Measurements from ENCODE around the gene SLC19A1.
"Not testable (repeated sequence)": the region's sequence is repeated elsewhere in the genome, so short reads cannot be mapped to it uniquely, and the experiment has no call there.

Gene SLC19A1

DNA sequence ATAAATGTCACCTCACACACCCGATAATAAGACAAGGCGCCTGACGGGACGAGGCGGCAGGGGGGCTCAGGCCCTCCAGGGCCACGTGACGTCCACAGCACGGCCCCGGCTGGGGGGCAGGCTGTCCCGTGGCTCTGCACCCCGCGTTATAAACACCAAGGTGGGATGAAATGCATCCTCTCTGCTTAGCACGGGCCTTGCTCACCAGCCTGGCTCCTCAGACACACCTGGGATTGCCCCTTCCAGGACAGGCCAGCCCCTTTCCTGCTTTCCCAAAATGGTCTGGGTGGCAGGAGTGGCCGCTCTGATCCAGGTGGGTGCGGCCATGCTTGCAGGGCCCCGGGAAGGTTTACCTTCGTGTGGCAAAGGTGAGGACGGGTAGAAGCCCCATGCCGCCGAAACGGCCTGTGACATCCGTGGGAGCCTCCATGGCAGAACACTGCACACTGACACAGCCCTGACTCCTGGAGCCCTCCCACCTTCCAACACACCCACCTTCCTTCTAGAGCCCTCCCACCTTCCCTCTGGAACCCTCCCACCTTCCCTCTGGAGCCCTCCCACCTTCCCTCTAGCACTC, 35.9 kb downstream of the SLC19A1 start:
- no peak overlapping the region for H3K9ac ChIP-seq (ENCODE audit: low read depth in 1 of 2, low read length in 2 of 2)
- H3K27ac ChIP-seq (ENCODE audit: low read depth in 2 of 2, low read length in 2 of 2), result no peak overlapping the region
- no peak overlapping the region for H3K4me3 ChIP-seq (ENCODE audit: low read length in 2 of 2)
- H3K36me3 ChIP-seq (ENCODE audit: control insufficient read depth in 2 of 2, insufficient read depth in 2 of 2, low read length in 2 of 2), result no peaks in the 10 kb centered on the region
- peaks cover 0 to 3% of the 10 kb centered on the region in 2 donors for H3K4me1 ChIP-seq (ENCODE audit: control insufficient read depth in 2 of 2, insufficient read depth in 2 of 2, low read length in 2 of 2)
- no peaks in the 10 kb centered on the region for H3K9me3 ChIP-seq (ENCODE audit: control insufficient read depth in 2 of 2, low read length in 2 of 2)
- peaks cover 0 to 6% of the 10 kb centered on the region in 2 donors for H3K27me3 ChIP-seq (ENCODE audit: control insufficient read depth in 2 of 2, insufficient read depth in 2 of 2, low read length in 2 of 2)

DNA sequence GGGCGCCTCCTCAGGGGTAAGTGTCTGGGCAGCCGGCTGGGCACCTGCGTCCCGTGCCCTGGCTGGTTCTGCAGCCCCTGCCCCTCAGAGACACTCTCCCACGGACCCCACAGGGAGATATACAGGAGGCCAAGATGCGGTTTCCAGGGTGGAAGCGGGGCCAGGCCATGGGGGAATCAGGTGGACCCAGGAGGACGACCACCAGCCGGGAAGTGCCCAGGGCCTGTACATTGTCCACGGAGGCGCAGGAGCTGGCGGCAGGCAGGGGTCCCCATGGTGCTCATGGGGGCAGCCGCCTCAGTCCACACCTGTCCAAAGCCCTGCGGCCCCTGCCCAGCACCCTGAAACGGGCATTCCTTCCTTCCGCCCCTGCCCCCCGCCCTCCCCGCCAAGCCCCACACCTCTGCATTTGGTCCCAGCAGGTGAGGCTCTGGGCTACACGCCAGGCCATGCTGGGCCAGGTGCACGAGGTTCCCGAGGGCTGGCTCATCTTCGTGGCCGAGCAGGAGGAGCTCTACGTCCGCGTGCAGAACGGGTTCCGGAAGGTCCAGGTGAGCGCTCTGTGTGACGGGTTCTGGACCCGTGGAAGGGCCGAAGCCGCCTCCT, 36.7 kb downstream of the SLC19A1 start:
- no peak overlapping the region for H3K9ac ChIP-seq (ENCODE audit: low read depth in 1 of 2, low read length in 2 of 2)
- H3K4me1 ChIP-seq (ENCODE audit: control insufficient read depth in 2 of 2, insufficient read depth in 2 of 2, low read length in 2 of 2), result peaks cover 0 to 3% of the 10 kb centered on the region in 2 donors
- no peaks in the 10 kb centered on the region for H3K36me3 ChIP-seq (ENCODE audit: control insufficient read depth in 2 of 2, insufficient read depth in 2 of 2, low read length in 2 of 2)
- H3K4me3 ChIP-seq (ENCODE audit: low read length in 2 of 2), result no peak overlapping the region
- H3K27me3 ChIP-seq (ENCODE audit: control insufficient read depth in 2 of 2, insufficient read depth in 2 of 2, low read length in 2 of 2), result peaks cover 0 to 6% of the 10 kb centered on the region in 2 donors
- H3K27ac ChIP-seq (ENCODE audit: low read depth in 2 of 2, low read length in 2 of 2), result no peak overlapping the region
- H3K9me3 ChIP-seq (ENCODE audit: control insufficient read depth in 2 of 2, low read length in 2 of 2), result no peaks in the 10 kb centered on the region

DNA sequence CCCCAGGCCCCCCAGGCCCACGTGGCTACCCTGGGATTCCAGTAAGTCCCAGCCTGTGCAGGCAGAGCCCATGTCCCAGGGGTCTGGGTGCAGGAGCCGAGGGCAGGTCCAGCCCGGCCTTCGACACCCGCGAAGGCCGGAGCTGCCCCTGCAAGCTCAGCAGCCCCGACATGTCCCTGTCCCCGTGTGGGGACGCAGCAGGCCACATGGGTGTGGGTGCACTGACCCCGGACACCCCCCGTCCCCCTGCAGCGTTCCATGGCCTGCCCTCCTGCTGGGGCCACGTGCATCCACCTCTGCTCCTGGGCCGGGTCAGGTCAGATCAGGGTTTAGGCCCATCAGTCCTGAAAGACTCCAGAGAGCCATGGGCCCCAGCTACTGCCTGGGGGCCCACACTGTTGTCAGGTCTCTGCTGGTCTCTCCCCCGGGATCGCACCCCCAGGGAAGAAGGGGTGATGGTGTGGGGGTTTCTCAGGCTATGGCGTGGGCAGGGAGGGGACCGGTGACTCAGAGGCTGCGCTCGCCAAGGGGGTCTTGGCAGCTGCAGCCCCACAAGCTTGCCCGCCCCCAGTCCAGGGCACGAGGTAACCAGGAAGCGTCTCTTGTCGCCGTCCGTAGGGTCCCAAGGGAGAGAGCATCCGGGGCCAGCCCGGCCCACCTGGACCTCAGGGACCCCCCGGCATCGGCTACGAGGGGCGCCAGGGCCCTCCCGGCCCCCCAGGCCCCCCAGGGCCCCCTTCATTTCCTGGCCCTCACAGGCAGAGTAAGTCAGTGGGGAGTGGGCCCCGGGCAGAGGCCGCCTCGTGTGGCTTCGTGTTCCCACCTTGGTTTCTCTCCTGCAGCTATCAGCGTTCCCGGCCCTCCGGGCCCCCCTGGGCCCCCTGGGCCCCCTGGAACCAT, 37.5 kb downstream of the SLC19A1 start:
- Histone ChIP-seq H3K9ac (ENCODE audit: low read depth in 1 of 2, low read length in 2 of 2) (no peak overlapping the region), H3K9me3 (ENCODE audit: control insufficient read depth in 2 of 2, low read length in 2 of 2) (no peaks in the 10 kb centered on the region), H3K27ac (ENCODE audit: low read depth in 2 of 2, low read length in 2 of 2) (no peak overlapping the region), H3K36me3 (ENCODE audit: control insufficient read depth in 2 of 2, insufficient read depth in 2 of 2, low read length in 2 of 2) (no peaks in the 10 kb centered on the region), H3K27me3 (ENCODE audit: control insufficient read depth in 2 of 2, insufficient read depth in 2 of 2, low read length in 2 of 2) (peaks cover 0 to 6% of the 10 kb centered on the region in 2 donors), H3K4me1 (ENCODE audit: control insufficient read depth in 2 of 2, insufficient read depth in 2 of 2, low read length in 2 of 2) (peaks cover 0 to 3% of the 10 kb centered on the region in 2 donors), H3K4me3 (ENCODE audit: low read length in 2 of 2) (no peak overlapping the region)

DNA sequence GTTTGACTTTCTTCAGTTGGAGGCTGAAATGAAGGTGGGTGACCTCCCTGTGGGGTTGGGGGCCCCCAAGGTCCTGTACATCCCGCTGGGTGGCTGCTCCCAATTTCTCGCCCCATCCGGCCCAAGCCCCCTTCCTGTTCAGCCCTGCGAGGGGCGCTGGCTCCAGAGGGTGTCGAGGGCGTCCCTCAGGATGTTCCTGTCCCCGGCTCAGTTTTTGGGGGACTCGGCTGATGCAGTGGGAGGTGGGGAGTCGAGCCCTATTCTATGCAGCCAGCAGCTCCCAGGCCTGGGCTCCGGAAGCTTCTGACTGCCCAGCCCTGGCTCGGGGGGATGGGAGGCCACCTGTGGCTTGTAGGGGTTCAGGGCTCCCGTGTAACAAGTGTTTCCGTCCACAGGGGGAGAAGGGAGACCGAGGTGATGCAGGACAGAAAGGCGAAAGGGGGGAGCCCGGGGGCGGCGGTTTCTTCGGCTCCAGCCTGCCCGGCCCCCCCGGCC, 38.2 kb downstream of the SLC19A1 start:
- Histone ChIP-seq H3K9me3 (ENCODE audit: control insufficient read depth in 2 of 2, low read length in 2 of 2) (no peaks in the 10 kb centered on the region), H3K4me3 (ENCODE audit: low read length in 2 of 2) (no peak overlapping the region), H3K9ac (ENCODE audit: low read depth in 1 of 2, low read length in 2 of 2) (no peak overlapping the region), H3K36me3 (ENCODE audit: control insufficient read depth in 2 of 2, insufficient read depth in 2 of 2, low read length in 2 of 2) (no peaks in the 10 kb centered on the region), H3K27ac (ENCODE audit: low read depth in 2 of 2, low read length in 2 of 2) (no peak overlapping the region), H3K4me1 (ENCODE audit: control insufficient read depth in 2 of 2, insufficient read depth in 2 of 2, low read length in 2 of 2) (peaks cover 0 to 3% of the 10 kb centered on the region in 2 donors), H3K27me3 (ENCODE audit: control insufficient read depth in 2 of 2, insufficient read depth in 2 of 2, low read length in 2 of 2) (peaks cover 0 to 6% of the 10 kb centered on the region in 2 donors)

DNA sequence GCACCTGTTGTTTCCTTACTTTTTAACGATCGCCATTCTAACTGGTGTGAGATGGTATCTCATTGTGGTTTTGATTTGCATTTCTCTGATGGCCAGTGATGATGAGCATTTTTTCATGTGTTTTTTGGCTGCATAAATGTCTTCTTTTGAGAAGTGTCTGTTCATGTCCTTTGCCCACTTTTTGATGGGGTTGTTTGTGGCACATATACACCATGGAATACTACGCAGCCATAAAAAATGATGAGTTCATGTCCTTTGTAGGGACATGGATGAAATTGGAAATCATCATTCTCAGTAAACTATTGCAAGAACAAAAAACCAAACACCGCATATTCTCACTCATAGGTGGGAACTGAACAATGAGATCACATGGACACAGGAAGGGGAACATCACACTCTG, 39.0 kb downstream of the SLC19A1 start:
- H3K27ac ChIP-seq (ENCODE audit: low read depth in 2 of 2, low read length in 2 of 2); H3K36me3 ChIP-seq (ENCODE audit: control insufficient read depth in 2 of 2, insufficient read depth in 2 of 2, low read length in 2 of 2); H3K9me3 ChIP-seq (ENCODE audit: control insufficient read depth in 2 of 2, low read length in 2 of 2); H3K4me3 ChIP-seq (ENCODE audit: low read length in 2 of 2); H3K27me3 ChIP-seq (ENCODE audit: control insufficient read depth in 2 of 2, insufficient read depth in 2 of 2, low read length in 2 of 2); H3K9ac ChIP-seq (ENCODE audit: low read depth in 1 of 2, low read length in 2 of 2); H3K4me1 ChIP-seq (ENCODE audit: control insufficient read depth in 2 of 2, insufficient read depth in 2 of 2, low read length in 2 of 2): not testable (repeated sequence)

DNA sequence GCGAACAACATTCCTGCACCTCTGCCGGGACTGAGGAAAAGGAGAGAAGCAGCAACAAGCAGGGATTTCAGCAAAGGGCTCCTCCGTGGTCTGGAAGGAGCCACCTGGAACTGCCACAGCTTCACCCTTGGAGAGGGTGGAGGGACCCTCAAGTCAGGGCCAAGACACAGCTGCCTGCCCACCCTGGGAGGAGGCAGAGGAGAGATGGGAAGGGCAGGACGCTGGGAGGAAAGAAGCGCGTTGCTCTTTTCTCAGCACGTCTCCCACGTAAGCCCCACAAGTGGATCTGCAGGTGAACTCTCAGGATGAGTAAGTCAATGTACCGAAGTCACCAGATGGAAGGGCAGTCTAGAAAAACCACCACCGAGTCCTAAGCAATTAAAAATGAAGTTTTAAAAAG, 39.6 kb downstream of the SLC19A1 start:
- peaks cover 0 to 3% of the 10 kb centered on the region in 2 donors for H3K4me1 ChIP-seq (ENCODE audit: control insufficient read depth in 2 of 2, insufficient read depth in 2 of 2, low read length in 2 of 2)
- no peaks in the 10 kb centered on the region for H3K9me3 ChIP-seq (ENCODE audit: control insufficient read depth in 2 of 2, low read length in 2 of 2)
- no peak overlapping the region for H3K4me3 ChIP-seq (ENCODE audit: low read length in 2 of 2)
- peaks cover 0 to 1% of the 10 kb centered on the region in 2 donors for H3K36me3 ChIP-seq (ENCODE audit: control insufficient read depth in 2 of 2, insufficient read depth in 2 of 2, low read length in 2 of 2)
- H3K27me3 ChIP-seq (ENCODE audit: control insufficient read depth in 2 of 2, insufficient read depth in 2 of 2, low read length in 2 of 2), result peaks cover 0 to 6% of the 10 kb centered on the region in 2 donors
- no peak overlapping the region for H3K9ac ChIP-seq (ENCODE audit: low read depth in 1 of 2, low read length in 2 of 2)
- H3K27ac ChIP-seq (ENCODE audit: low read depth in 2 of 2, low read length in 2 of 2), result no peak overlapping the region

DNA sequence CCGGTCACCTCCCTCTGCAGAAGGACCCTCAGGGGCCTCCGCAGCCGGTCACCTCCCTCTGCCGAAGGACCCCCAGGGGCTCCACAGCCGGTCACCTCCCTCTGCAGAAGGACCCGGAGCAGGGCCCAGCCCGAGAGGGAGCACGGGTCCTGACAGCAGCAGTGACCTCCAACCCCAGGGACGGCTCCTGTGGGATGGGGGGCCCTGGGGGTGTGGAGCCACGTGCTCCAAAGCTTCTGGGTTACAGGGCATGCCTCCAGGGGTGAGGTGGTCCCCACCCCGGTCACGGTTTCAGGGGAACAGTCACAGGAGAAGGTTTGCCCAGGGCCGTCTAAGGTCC, 40.3 kb downstream of the SLC19A1 start:
- Histone ChIP-seq H3K27ac (ENCODE audit: low read depth in 2 of 2, low read length in 2 of 2) (no peak overlapping the region), H3K36me3 (ENCODE audit: control insufficient read depth in 2 of 2, insufficient read depth in 2 of 2, low read length in 2 of 2) (peaks cover 0 to 1% of the 10 kb centered on the region in 2 donors), H3K4me1 (ENCODE audit: control insufficient read depth in 2 of 2, insufficient read depth in 2 of 2, low read length in 2 of 2) (no peaks in the 10 kb centered on the region), H3K9ac (ENCODE audit: low read depth in 1 of 2, low read length in 2 of 2) (no peak overlapping the region), H3K4me3 (ENCODE audit: low read length in 2 of 2) (no peak overlapping the region), H3K27me3 (ENCODE audit: control insufficient read depth in 2 of 2, insufficient read depth in 2 of 2, low read length in 2 of 2) (peaks cover 0 to 6% of the 10 kb centered on the region in 2 donors), H3K9me3 (ENCODE audit: control insufficient read depth in 2 of 2, low read length in 2 of 2) (no peaks in the 10 kb centered on the region)

DNA sequence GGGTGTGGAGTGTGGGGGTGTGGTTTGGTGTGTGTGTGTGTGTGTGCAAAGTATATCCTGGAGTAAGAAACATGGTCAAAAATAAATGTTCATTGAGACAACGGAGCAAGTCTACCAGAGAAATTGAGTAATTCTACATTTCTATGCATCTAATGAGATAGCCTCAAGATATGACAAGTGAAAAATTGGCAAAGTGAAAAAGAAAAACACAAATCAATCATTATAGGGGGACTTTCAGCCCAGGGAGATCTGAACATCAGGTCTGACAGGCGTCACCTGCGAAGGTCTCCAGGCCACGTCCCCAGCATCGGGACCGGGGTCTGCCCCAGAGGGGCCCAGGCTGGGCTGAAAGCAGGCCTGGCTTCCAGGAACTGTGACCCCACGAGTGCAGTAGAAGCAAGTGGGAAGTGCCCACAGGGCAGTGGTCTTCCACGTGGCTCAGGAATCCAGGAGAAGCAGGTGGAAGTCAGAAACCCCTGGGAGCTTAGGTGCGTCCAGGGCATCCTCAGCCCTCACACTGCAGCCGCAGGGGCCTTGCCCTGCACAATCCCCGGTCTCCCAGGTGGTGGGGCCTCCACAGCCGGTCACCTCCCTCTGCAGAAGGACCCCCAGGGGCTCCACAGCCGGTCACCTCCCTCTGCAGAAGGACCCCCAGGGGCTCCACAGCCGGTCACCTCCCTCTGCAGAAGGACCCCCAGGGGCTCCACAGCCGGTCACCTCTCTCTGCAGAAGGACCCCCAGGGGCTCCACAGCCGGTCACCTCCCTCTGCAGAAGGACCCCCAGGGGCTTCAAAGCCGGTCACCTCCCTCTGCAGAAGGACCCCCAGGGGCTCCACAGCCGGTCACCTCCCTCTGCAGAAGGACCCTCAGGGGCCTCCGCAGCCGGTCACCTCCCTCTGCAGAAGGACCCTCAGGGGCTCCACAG, 40.9 kb downstream of the SLC19A1 start:
- H3K4me3 ChIP-seq (ENCODE audit: low read length in 2 of 2); H3K9me3 ChIP-seq (ENCODE audit: control insufficient read depth in 2 of 2, low read length in 2 of 2); H3K4me1 ChIP-seq (ENCODE audit: control insufficient read depth in 2 of 2, insufficient read depth in 2 of 2, low read length in 2 of 2); H3K27me3 ChIP-seq (ENCODE audit: control insufficient read depth in 2 of 2, insufficient read depth in 2 of 2, low read length in 2 of 2); H3K9ac ChIP-seq (ENCODE audit: low read depth in 1 of 2, low read length in 2 of 2); H3K27ac ChIP-seq (ENCODE audit: low read depth in 2 of 2, low read length in 2 of 2); H3K36me3 ChIP-seq (ENCODE audit: control insufficient read depth in 2 of 2, insufficient read depth in 2 of 2, low read length in 2 of 2): not testable (repeated sequence)

DNA sequence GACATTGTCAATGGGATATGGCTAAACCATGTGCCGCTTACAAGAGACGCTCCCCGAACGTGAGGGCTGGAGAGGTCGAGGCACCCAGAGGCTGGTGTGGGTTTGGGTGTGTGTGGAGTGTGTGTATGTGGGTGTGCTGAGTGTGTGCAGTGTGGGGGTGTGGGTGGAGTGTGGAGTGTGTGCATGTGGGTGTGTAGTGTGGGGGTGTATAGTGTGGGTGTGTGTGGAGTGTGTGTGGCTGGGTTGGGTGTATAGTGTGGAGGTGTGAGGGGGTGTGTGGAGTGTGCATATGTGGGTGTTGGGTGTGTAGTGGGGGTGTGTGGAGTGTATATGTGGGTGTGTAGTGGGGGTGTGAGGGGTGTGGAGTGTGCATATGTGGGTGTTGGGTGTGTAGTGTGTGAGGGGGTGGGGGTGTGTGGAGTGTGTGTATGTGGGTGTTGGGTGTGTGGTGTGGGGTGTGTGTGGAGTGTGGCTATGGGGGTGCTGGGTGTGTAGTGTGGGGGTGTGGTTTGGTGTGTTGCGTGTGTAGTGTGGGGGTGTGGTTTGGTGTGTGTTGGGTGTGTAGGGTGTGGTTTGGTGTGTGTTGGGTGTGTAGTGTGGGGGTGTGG, 42.2 kb downstream of the SLC19A1 start:
- H3K9ac ChIP-seq (ENCODE audit: low read depth in 1 of 2, low read length in 2 of 2), result no peak overlapping the region
- peaks cover 0 to 1% of the 10 kb centered on the region in 2 donors for H3K36me3 ChIP-seq (ENCODE audit: control insufficient read depth in 2 of 2, insufficient read depth in 2 of 2, low read length in 2 of 2)
- no peaks in the 10 kb centered on the region for H3K9me3 ChIP-seq (ENCODE audit: control insufficient read depth in 2 of 2, low read length in 2 of 2)
- H3K4me1 ChIP-seq (ENCODE audit: control insufficient read depth in 2 of 2, insufficient read depth in 2 of 2, low read length in 2 of 2), result no peaks in the 10 kb centered on the region
- no peak overlapping the region for H3K4me3 ChIP-seq (ENCODE audit: low read length in 2 of 2)
- no peaks in the 10 kb centered on the region for H3K27me3 ChIP-seq (ENCODE audit: control insufficient read depth in 2 of 2, insufficient read depth in 2 of 2, low read length in 2 of 2)
- H3K27ac ChIP-seq (ENCODE audit: low read depth in 2 of 2, low read length in 2 of 2), result no peak overlapping the region
